HEK293 (cell line): ENCODE data around the gene PACRG.

Source experiments
- CTCF ChIP-seq: fragments of 450-650 bp; formaldehyde crosslinking; IDR thresholded peaks from 2 replicates; pipeline ENCODE4 v1.5.1; 2016; ENCODE audit warnings: missing biosample characterization, missing genetic modification characterization
- KLF9 ChIP-seq: fragments of 450-650 bp; formaldehyde crosslinking; IDR thresholded peaks from 2 replicates; pipeline ENCODE4 v1.5.1; 2016; ENCODE audit warnings: missing biosample characterization, missing genetic modification characterization, low read depth
- SCRT2 ChIP-seq: fragments of 450-650 bp; formaldehyde crosslinking; IDR thresholded peaks from 2 replicates; pipeline ENCODE4 v1.5.1; 2016; ENCODE audit warnings: missing biosample characterization, missing genetic modification characterization
- TSHZ1 ChIP-seq: fragments of 450-650 bp; formaldehyde crosslinking; IDR thresholded peaks from 2 replicates; pipeline ENCODE4 v1.5.1; 2016; ENCODE audit warnings: missing biosample characterization, missing genetic modification characterization, borderline replicate concordance
- YY1 ChIP-seq: fragments of 450-650 bp; formaldehyde crosslinking; IDR thresholded peaks from 2 replicates; pipeline ENCODE4 v1.5.1; 2018; ENCODE audit warnings: missing biosample characterization, missing genetic modification characterization
- ZFHX2 ChIP-seq: fragments of 450-650 bp; formaldehyde crosslinking; conservative IDR thresholded peaks from 2 replicates; pipeline ENCODE4 v1.5.1; 2016; ENCODE audit warnings: missing biosample characterization, missing genetic modification characterization
- ZNF10 ChIP-seq: fragments of 450-650 bp; formaldehyde crosslinking; IDR thresholded peaks from 2 replicates; pipeline ENCODE4 v1.5.1; 2017; ENCODE audit warnings: missing biosample characterization, missing genetic modification characterization
- ZNF112 ChIP-seq: fragments of 450-650 bp; formaldehyde crosslinking; IDR thresholded peaks from 2 replicates; pipeline ENCODE4 v1.5.0; 2017; ENCODE audit warnings: missing biosample characterization, missing genetic modification characterization
- ZNF777 ChIP-seq: fragments of 450-650 bp; formaldehyde crosslinking; IDR thresholded peaks from 2 replicates; pipeline ENCODE4 v1.5.1; 2017; ENCODE audit warnings: missing biosample characterization, missing genetic modification characterization, borderline replicate concordance

- TF ChIP-seq YY1 (tag by site-specific recombination) = no peak
- TF ChIP-seq ZNF112 (tag by site-specific recombination) = no peak
- no peak for TF ChIP-seq CTCF (tag by site-specific recombination)
- no peak for TF ChIP-seq ZFHX2 (tag by site-specific recombination)
- TF ChIP-seq ZNF777 (tag by site-specific recombination) = no peak
- no peak for TF ChIP-seq TSHZ1 (tag by site-specific recombination)
- TF ChIP-seq SCRT2 (tag by site-specific recombination) = no peak
- no peak for TF ChIP-seq ZNF10 (tag by site-specific recombination)
- no peak for TF ChIP-seq KLF9 (tag by site-specific recombination)
Observed at GRCh38 chr6:163092876-163093275, 365.1 kb downstream of the PACRG start.
